Astrocyte (in vitro differentiated cells and primary cell): ENCODE results near the gene PTPRN2. TPM values are rescaled to one million over a fixed set of nuclear protein-coding genes. Genes with fewer than 3 reads are reported as not detected.

Source experiments
- DNase-seq: peaks from one replicate; pipeline ENCODE4 v3.0.0-alpha.2; 2010; ENCODE audit warnings: low read depth
- FAIRE-seq: peaks from 2 replicates; lab custom pipeline; 2011; peaks lifted over from hg19 to GRCh38; lab: Jason Lieb, UNC
- H2AFZ ChIP-seq: 2 replicates; pipeline ENCODE4 v1.6.0; 2012; ENCODE audit warnings: low read depth, low read length, inconsistent platforms
- H3K27ac ChIP-seq: 2 replicates; pipeline ENCODE4 v1.5.1; 2011; ENCODE audit warnings: low read depth, low read length, inconsistent platforms
- H3K27me3 ChIP-seq: 2 replicates; pipeline ENCODE4 v1.6.0; 2011; ENCODE audit warnings: low read length, inconsistent platforms; ENCODE audit not compliant: insufficient read depth
- H3K36me3 ChIP-seq: 2 replicates; pipeline ENCODE4 v1.5.1; 2011; ENCODE audit warnings: low read length, inconsistent platforms; ENCODE audit not compliant: insufficient read depth
- H3K4me1 ChIP-seq: 2 replicates; pipeline ENCODE4 v1.5.1; 2011; ENCODE audit warnings: low read length, inconsistent platforms; ENCODE audit not compliant: insufficient read depth
- H3K4me2 ChIP-seq: 2 replicates; pipeline ENCODE4 v1.6.0; 2012; ENCODE audit warnings: low read length, inconsistent platforms
- H3K4me3 ChIP-seq: 2 replicates; pipeline ENCODE4 v1.5.1; 2011; ENCODE audit warnings: low read depth, mild to moderate bottlenecking, low read length, inconsistent platforms; ENCODE audit not compliant: insufficient read depth
- H3K79me2 ChIP-seq: 2 replicates; pipeline ENCODE4 v1.6.0; 2012; ENCODE audit warnings: mild to moderate bottlenecking, low read length, inconsistent platforms; ENCODE audit not compliant: insufficient read depth
- H3K9ac ChIP-seq: 2 replicates; pipeline ENCODE4 v1.6.0; 2012; ENCODE audit warnings: mild to moderate bottlenecking, low read length, inconsistent platforms
- H3K9me3 ChIP-seq: 2 replicates; pipeline ENCODE4 v1.5.1; 2012; ENCODE audit warnings: low read depth, mild to moderate bottlenecking, low read length, inconsistent platforms; ENCODE audit not compliant: insufficient read depth
- H4K20me1 ChIP-seq: 2 replicates; pipeline ENCODE4 v1.6.0; 2012; ENCODE audit warnings: low read length, inconsistent platforms; ENCODE audit not compliant: insufficient read depth
- H3K27ac Mint-ChIP-seq: one replicate; pipeline ENCODE4 v1.8.0; 2021; ENCODE audit warnings: mild to moderate bottlenecking, mixed read lengths; ENCODE audit not compliant: unreplicated experiment
- H3K27me3 Mint-ChIP-seq: one replicate; pipeline ENCODE4 v1.8.0; 2021; ENCODE audit warnings: low read depth, mixed read lengths; ENCODE audit not compliant: unreplicated experiment
- H3K36me3 Mint-ChIP-seq: one replicate; pipeline ENCODE4 v1.8.0; 2021; ENCODE audit warnings: low read depth, mixed read lengths; ENCODE audit not compliant: unreplicated experiment
- H3K4me1 Mint-ChIP-seq: one replicate; pipeline ENCODE4 v1.8.0; 2021; ENCODE audit warnings: low read depth, mixed read lengths; ENCODE audit not compliant: unreplicated experiment
- H3K4me3 Mint-ChIP-seq: one replicate; pipeline ENCODE4 v1.8.0; 2021; ENCODE audit warnings: mild to moderate bottlenecking, moderate library complexity, mixed read lengths; ENCODE audit not compliant: unreplicated experiment
- H3K9me3 Mint-ChIP-seq: one replicate; pipeline ENCODE4 v1.8.0; 2021; ENCODE audit warnings: mild to moderate bottlenecking, mixed read lengths; ENCODE audit not compliant: unreplicated experiment
- EZH2 ChIP-seq: IDR thresholded peaks from 2 replicates; pipeline ENCODE4 v1.6.1; 2012; ENCODE audit warnings: mild to moderate bottlenecking, low read length, inconsistent platforms; ENCODE audit not compliant: insufficient read depth
- total RNA-seq: library from RNA; stranded (reverse); gene quantifications from 2 replicates; pipeline ENCODE4 v1.2.1, GENCODE V29; 2021
- TF ChIP-seq, protein P1 (sequence below): IDR thresholded peaks from 2 replicates; pipeline ENCODE4 v1.5.1; 2011; ENCODE audit warnings: low read depth, mild to moderate bottlenecking, inconsistent platforms, low read length, moderate library complexity; ENCODE audit not compliant: insufficient read depth

The PTPRN2 gene
- total RNA-seq, 1 donor from 2014 or later, result 0.09 TPM

DNA sequence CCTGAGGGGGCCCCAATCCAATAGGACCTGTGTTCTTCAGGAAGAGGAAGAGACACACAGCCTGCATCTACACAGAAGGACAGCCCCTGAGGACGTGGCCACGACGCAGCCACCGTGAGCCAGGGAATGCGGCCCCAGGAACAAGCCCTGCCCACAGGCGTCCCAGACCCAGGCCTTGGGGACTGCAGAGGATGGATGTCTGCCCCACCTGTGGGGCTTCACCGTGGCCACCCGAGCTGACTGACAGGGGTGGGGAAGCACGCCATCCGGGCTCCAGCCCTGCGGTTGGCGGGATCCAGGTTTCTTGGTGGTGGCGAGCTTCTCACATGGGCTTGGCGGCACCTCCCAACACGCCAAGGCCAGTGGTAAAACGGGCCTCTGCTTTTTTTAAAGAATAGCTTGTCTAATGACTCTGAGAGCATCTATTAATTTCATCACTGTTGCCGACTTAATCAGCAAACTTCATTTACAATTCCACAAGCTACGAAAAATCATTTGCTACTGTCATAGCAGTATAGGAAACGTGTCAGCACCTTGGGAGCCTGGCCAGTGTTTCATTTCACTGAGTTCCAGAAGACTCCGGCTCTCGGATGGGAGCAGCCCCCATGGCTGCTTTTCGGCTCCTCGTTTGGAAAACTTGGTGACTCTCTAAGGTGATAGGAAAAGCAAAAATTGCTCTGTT, 584.0 kb downstream of the PTPRN2 start:
- Histone ChIP-seq H3K9me3 (no peaks in the 10 kb centered on the region), H3K9ac (no peak overlapping the region), H4K20me1 (no peaks in the 10 kb centered on the region), H3K4me2 (no peak overlapping the region), H3K4me3 (no peak overlapping the region), H3K36me3 (no peaks in the 10 kb centered on the region), H2AFZ (no peak overlapping the region), H3K27me3 (no peaks in the 10 kb centered on the region), H3K27ac (no peak overlapping the region), H3K4me1 (no peaks in the 10 kb centered on the region), H3K79me2 (no peaks in the 10 kb centered on the region)
- H3K4me1 Mint-ChIP-seq, result no peaks in the 10 kb centered on the region
- no peak for TF ChIP-seq EZH2
- TF ChIP-seq, protein P1, sequence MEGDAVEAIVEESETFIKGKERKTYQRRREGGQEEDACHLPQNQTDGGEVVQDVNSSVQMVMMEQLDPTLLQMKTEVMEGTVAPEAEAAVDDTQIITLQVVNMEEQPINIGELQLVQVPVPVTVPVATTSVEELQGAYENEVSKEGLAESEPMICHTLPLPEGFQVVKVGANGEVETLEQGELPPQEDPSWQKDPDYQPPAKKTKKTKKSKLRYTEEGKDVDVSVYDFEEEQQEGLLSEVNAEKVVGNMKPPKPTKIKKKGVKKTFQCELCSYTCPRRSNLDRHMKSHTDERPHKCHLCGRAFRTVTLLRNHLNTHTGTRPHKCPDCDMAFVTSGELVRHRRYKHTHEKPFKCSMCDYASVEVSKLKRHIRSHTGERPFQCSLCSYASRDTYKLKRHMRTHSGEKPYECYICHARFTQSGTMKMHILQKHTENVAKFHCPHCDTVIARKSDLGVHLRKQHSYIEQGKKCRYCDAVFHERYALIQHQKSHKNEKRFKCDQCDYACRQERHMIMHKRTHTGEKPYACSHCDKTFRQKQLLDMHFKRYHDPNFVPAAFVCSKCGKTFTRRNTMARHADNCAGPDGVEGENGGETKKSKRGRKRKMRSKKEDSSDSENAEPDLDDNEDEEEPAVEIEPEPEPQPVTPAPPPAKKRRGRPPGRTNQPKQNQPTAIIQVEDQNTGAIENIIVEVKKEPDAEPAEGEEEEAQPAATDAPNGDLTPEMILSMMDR, result no peak
- H3K4me3 Mint-ChIP-seq, result no peak overlapping the region
- no peak for DNase-seq
- FAIRE-seq, result no peak
- no peaks in the 10 kb centered on the region for H3K36me3 Mint-ChIP-seq
- no peaks in the 10 kb centered on the region for H3K27me3 Mint-ChIP-seq
- no peak overlapping the region for H3K27ac Mint-ChIP-seq
- H3K9me3 Mint-ChIP-seq, result peaks cover 7% of the 10 kb centered on the region

DNA sequence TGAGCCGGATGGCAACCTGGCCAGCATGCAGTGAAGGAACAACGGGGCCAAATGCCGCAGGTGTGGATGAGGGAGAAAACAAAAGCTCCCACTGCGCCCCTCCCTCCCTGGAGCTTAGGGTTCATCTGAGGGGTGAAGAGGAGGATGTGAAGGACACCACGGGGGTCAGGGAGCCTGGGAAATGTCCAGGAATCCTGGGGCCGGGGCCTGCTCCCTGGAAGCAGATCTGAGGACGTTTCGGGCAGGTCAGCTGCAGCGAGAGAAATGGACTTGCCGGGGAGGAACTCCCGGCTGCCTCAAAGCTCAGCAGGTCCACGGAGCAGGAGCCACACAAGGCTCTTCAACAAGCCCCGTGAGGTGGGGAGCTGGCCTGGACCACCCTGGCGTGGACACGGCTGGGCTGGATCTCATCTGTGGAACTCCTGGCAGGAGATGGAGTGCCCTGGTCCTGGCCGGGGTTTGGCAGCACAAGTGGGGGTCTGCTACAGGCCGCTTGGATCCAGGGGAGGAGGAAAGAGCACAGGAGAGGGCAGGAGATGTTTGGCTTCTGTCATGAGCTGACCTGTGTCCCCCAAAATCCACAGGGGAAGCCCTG, 585.0 kb downstream of the PTPRN2 start:
- DNase-seq, result no peak

More for the DNA sequence above, 585.0 kb downstream of the PTPRN2 start:
- no peak overlapping the region for H3K4me3 ChIP-seq
- no peak for FAIRE-seq
- H3K9me3 ChIP-seq, result no peaks in the 10 kb centered on the region
- no peaks in the 10 kb centered on the region for H3K4me1 ChIP-seq
- Mint-ChIP-seq H3K27ac (no peak overlapping the region), H3K9me3 (peaks cover 7% of the 10 kb centered on the region), H3K27me3 (no peaks in the 10 kb centered on the region), H3K36me3 (no peaks in the 10 kb centered on the region), H3K4me1 (no peaks in the 10 kb centered on the region), H3K4me3 (no peak overlapping the region)
- no peak overlapping the region for H3K4me2 ChIP-seq
- no peaks in the 10 kb centered on the region for H3K36me3 ChIP-seq
- TF ChIP-seq, protein P1, result no peak
- no peak for TF ChIP-seq EZH2
- no peaks in the 10 kb centered on the region for H4K20me1 ChIP-seq
- no peak overlapping the region for H3K27ac ChIP-seq
- H2AFZ ChIP-seq, result no peak overlapping the region
- H3K79me2 ChIP-seq, result no peaks in the 10 kb centered on the region
- H3K9ac ChIP-seq, result no peak overlapping the region
- H3K27me3 ChIP-seq, result no peaks in the 10 kb centered on the region
